ENCODE data around the gene TMX3.

DNA sequence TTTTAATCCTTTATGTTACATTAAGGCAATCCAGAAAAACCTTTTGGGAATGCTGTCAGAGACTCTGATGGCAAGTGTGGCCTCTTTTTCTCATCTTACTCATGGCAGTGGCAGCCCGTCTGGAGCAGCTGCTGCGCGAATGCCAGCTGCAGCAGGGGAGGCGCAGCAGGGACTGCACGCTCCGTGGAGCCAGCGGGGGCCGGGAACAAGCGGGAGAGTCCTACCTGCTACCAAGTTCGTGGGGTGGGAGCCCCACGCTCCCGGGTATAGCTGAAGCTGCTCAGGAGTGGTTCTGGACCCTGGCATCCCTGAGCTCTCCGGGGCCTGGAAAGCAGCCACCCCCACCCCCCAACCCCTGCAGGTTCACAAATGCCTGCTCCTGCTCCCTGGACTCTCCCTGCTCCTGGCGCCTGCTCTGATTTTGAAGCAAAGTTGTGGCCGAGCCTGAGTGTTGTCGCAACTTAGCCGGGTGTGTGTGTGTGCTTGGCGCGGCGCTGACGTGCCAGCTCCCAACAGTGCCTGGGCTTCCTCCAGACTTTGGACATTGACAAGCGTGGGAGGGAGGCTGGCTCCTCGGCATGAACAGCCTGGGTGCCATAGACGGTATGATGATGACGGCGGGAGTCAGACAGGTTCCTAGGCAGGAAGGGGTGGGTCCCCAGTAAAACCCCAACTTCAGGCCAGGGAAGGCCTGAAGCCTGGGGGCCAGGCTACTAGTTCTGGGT, 21.7 kb downstream of the TMX3 start:
- TF ChIP-seq, protein P1, sequence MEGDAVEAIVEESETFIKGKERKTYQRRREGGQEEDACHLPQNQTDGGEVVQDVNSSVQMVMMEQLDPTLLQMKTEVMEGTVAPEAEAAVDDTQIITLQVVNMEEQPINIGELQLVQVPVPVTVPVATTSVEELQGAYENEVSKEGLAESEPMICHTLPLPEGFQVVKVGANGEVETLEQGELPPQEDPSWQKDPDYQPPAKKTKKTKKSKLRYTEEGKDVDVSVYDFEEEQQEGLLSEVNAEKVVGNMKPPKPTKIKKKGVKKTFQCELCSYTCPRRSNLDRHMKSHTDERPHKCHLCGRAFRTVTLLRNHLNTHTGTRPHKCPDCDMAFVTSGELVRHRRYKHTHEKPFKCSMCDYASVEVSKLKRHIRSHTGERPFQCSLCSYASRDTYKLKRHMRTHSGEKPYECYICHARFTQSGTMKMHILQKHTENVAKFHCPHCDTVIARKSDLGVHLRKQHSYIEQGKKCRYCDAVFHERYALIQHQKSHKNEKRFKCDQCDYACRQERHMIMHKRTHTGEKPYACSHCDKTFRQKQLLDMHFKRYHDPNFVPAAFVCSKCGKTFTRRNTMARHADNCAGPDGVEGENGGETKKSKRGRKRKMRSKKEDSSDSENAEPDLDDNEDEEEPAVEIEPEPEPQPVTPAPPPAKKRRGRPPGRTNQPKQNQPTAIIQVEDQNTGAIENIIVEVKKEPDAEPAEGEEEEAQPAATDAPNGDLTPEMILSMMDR (IDR thresholded peaks at IDR 0.05): no peak
- no peak for TF ChIP-seq EZH2 (IDR thresholded peaks at IDR 0.05)

Data from neural progenitor cell (in vitro differentiated cells).